ENCODE measurements around the gene CALU. TPM values are rescaled to one million over a fixed set of nuclear protein-coding genes. Genes with fewer than 3 reads are reported as not detected.

CALU gene
- total RNA-seq, result 10 to 100 TPM; 46.0 to 47.7 (median 46.4) TPM

GRCh38 chr7:128739048-128739962, at the start of gene CALU:
TSS of gene CALU (plus strand) at chr7:128739359. CDS start at chr7:128748584, 9,225 bp downstream.
- peak; percentile 98 for ATAC-seq
- Mint-ChIP-seq H3K4me3 (peak within 1 kb of the TSS; percentile 98), H3K36me3 (ENCODE audit: insufficient read depth) (peaks cover 6% of the 10 kb centered on the region), H3K4me1 (ENCODE audit: low read depth) (peaks cover 43% of the 10 kb centered on the region), H3K27me3 (ENCODE audit: low read depth) (no peaks in the 10 kb centered on the region), H3K9me3 (no peaks in the 10 kb centered on the region)
- DNase-seq, result peak; percentile 89

- no peaks in the 10 kb centered on the region for H3K36me3 Mint-ChIP-seq (ENCODE audit: insufficient read depth)
- H3K9me3 Mint-ChIP-seq, result no peaks in the 10 kb centered on the region
- peaks cover 13% of the 10 kb centered on the region for H3K27me3 Mint-ChIP-seq (ENCODE audit: low read depth)
- no peak overlapping the region for H3K4me3 Mint-ChIP-seq
- no peak for DNase-seq
- H3K4me1 Mint-ChIP-seq (ENCODE audit: low read depth), result no peaks in the 10 kb centered on the region
- no peak for ATAC-seq
These were observed 47.9 kb upstream of the CALU start for GRCh38 chr7:128691227-128691626.

GRCh38 chr7:128692623-128693270, 46.4 kb upstream of the CALU start:
- H3K9me3 Mint-ChIP-seq, result no peaks in the 10 kb centered on the region
- ATAC-seq, result no peak
- H3K4me1 Mint-ChIP-seq (ENCODE audit: low read depth), result peaks cover 3% of the 10 kb centered on the region
- no peaks in the 10 kb centered on the region for H3K36me3 Mint-ChIP-seq (ENCODE audit: insufficient read depth)
- H3K4me3 Mint-ChIP-seq, result no peak overlapping the region
- no peak for DNase-seq
- peaks cover 28% of the 10 kb centered on the region for H3K27me3 Mint-ChIP-seq (ENCODE audit: low read depth)

GRCh38 chr7:128693373-128694015, 45.7 kb upstream of the CALU start:
- ATAC-seq (no peak), DNase-seq (no peak)
- H3K27me3 Mint-ChIP-seq (ENCODE audit: low read depth), result peaks cover 35% of the 10 kb centered on the region
- no peaks in the 10 kb centered on the region for H3K36me3 Mint-ChIP-seq (ENCODE audit: insufficient read depth)
- H3K9me3 Mint-ChIP-seq, result no peaks in the 10 kb centered on the region
- peaks cover 7% of the 10 kb centered on the region for H3K4me1 Mint-ChIP-seq (ENCODE audit: low read depth)
- no peak overlapping the region for H3K4me3 Mint-ChIP-seq

GRCh38 chr7:128694738-128695137, 44.4 kb upstream of the CALU start:
- Mint-ChIP-seq H3K4me1 (ENCODE audit: low read depth) (peaks cover 7% of the 10 kb centered on the region), H3K36me3 (ENCODE audit: insufficient read depth) (no peaks in the 10 kb centered on the region), H3K9me3 (no peaks in the 10 kb centered on the region), H3K4me3 (no peak overlapping the region), H3K27me3 (ENCODE audit: low read depth) (peaks cover 45% of the 10 kb centered on the region)
- no peak for ATAC-seq
- no peak for DNase-seq

- ATAC-seq (peak; percentile 80 to 84), DNase-seq (no peak)
- peaks cover 62% of the 10 kb centered on the region for H3K27me3 Mint-ChIP-seq (ENCODE audit: low read depth)
- no peaks in the 10 kb centered on the region for H3K36me3 Mint-ChIP-seq (ENCODE audit: insufficient read depth)
- peak overlapping the region; percentile 49 for H3K4me3 Mint-ChIP-seq
- H3K4me1 Mint-ChIP-seq (ENCODE audit: low read depth), result peaks cover 7% of the 10 kb centered on the region
- no peaks in the 10 kb centered on the region for H3K9me3 Mint-ChIP-seq
These were observed 41.8 kb upstream of the CALU start for GRCh38 chr7:128697302-128697905.

- H3K9me3 Mint-ChIP-seq, result no peaks in the 10 kb centered on the region
- peaks cover 55% of the 10 kb centered on the region for H3K27me3 Mint-ChIP-seq (ENCODE audit: low read depth)
- H3K4me3 Mint-ChIP-seq, result no peak overlapping the region
- no peak for DNase-seq
- no peaks in the 10 kb centered on the region for H3K36me3 Mint-ChIP-seq (ENCODE audit: insufficient read depth)
- peaks cover 7% of the 10 kb centered on the region for H3K4me1 Mint-ChIP-seq (ENCODE audit: low read depth)
- ATAC-seq, result no peak
These were observed 39.9 kb upstream of the CALU start for GRCh38 chr7:128699196-128699712.

- Mint-ChIP-seq H3K4me1 (ENCODE audit: low read depth) (peaks cover 7% of the 10 kb centered on the region), H3K36me3 (ENCODE audit: insufficient read depth) (no peaks in the 10 kb centered on the region), H3K4me3 (no peak overlapping the region), H3K9me3 (no peaks in the 10 kb centered on the region), H3K27me3 (ENCODE audit: low read depth) (peaks cover 55% of the 10 kb centered on the region)
- DNase-seq, result no peak
- ATAC-seq, result no peak
These were observed 39.3 kb upstream of the CALU start for GRCh38 chr7:128699895-128700294.

- no peak for ATAC-seq
- Mint-ChIP-seq H3K27me3 (ENCODE audit: low read depth) (peaks cover 50% of the 10 kb centered on the region), H3K9me3 (no peaks in the 10 kb centered on the region), H3K36me3 (ENCODE audit: insufficient read depth) (no peaks in the 10 kb centered on the region), H3K4me1 (ENCODE audit: low read depth) (peaks cover 7% of the 10 kb centered on the region), H3K4me3 (no peak overlapping the region)
- no peak for DNase-seq
These were observed 37.9 kb upstream of the CALU start for GRCh38 chr7:128701062-128701785.

- DNase-seq (no peak), ATAC-seq (no peak)
- H3K4me3 Mint-ChIP-seq, result no peak overlapping the region
- H3K4me1 Mint-ChIP-seq (ENCODE audit: low read depth), result no peaks in the 10 kb centered on the region
- H3K9me3 Mint-ChIP-seq, result no peaks in the 10 kb centered on the region
- H3K36me3 Mint-ChIP-seq (ENCODE audit: insufficient read depth), result no peaks in the 10 kb centered on the region
- peaks cover 25% of the 10 kb centered on the region for H3K27me3 Mint-ChIP-seq (ENCODE audit: low read depth)
These were observed 35.4 kb upstream of the CALU start for GRCh38 chr7:128703609-128704241.

GRCh38 chr7:128705891-128706333, 33.2 kb upstream of the CALU start:
- H3K27me3 Mint-ChIP-seq (ENCODE audit: low read depth), result peaks cover 7% of the 10 kb centered on the region
- no peak for ATAC-seq
- no peaks in the 10 kb centered on the region for H3K4me1 Mint-ChIP-seq (ENCODE audit: low read depth)
- DNase-seq, result no peak
- no peaks in the 10 kb centered on the region for H3K36me3 Mint-ChIP-seq (ENCODE audit: insufficient read depth)
- H3K4me3 Mint-ChIP-seq, result no peak overlapping the region
- no peaks in the 10 kb centered on the region for H3K9me3 Mint-ChIP-seq

- Mint-ChIP-seq H3K9me3 (no peaks in the 10 kb centered on the region), H3K27me3 (ENCODE audit: low read depth) (no peaks in the 10 kb centered on the region), H3K4me3 (no peak overlapping the region), H3K36me3 (ENCODE audit: insufficient read depth) (no peaks in the 10 kb centered on the region), H3K4me1 (ENCODE audit: low read depth) (no peaks in the 10 kb centered on the region)
- no peak for DNase-seq
- no peak for ATAC-seq
These were observed 31.4 kb upstream of the CALU start for GRCh38 chr7:128707752-128708151.

GRCh38 chr7:128708235-128708634, 30.9 kb upstream of the CALU start:
- Mint-ChIP-seq H3K4me3 (no peak overlapping the region), H3K27me3 (ENCODE audit: low read depth) (no peaks in the 10 kb centered on the region), H3K9me3 (no peaks in the 10 kb centered on the region), H3K4me1 (ENCODE audit: low read depth) (no peaks in the 10 kb centered on the region), H3K36me3 (ENCODE audit: insufficient read depth) (no peaks in the 10 kb centered on the region)
- DNase-seq, result no peak
- no peak for ATAC-seq

Measured in activated T-cell treated with anti-CD3 and anti-CD28 coated beads, Interleukin-2, amount 50 U/mL, for 4 hours (primary cell).